Right ventricle myocardium superior (tissue), 1 donor: Measurements from ENCODE around the gene ASCC1. TPM values are rescaled to one million over a fixed set of nuclear protein-coding genes. Genes with fewer than 3 reads are reported as not detected.

Experiments
- ATAC-seq: fragments of 200-7000 bp; cut with Tn5 transposase; one replicate; pipeline ENCODE4 v1.9.1; 2020; ENCODE audit warnings: mild to moderate bottlenecking; ENCODE audit not compliant: poor library complexity
- DNase-seq: peaks from one replicate; pipeline ENCODE4 v3.0.0-alpha.2; 2020
- intact Hi-C: fragments of 100-400 bp; cut with DNase I; formaldehyde crosslinking; loops from one replicate; pipeline ENCODE4 v1.11.2; 2022
- total RNA-seq: library from RNA; stranded (reverse); fragmentation: NEBNext Ultra II Directional; extraction: Animal tissue kit (Norgen Biotek cat#: 25700); gene quantifications from one replicate; pipeline ENCODE4 v1.2.1, GENCODE V29; 2021
- donor health status: DM: no; HTN: yes; CAD: no; lungs with severe emphysema.

The ASCC1 gene
- total RNA-seq, 1 donor from 2014 or later: 32.0 TPM

DNA sequence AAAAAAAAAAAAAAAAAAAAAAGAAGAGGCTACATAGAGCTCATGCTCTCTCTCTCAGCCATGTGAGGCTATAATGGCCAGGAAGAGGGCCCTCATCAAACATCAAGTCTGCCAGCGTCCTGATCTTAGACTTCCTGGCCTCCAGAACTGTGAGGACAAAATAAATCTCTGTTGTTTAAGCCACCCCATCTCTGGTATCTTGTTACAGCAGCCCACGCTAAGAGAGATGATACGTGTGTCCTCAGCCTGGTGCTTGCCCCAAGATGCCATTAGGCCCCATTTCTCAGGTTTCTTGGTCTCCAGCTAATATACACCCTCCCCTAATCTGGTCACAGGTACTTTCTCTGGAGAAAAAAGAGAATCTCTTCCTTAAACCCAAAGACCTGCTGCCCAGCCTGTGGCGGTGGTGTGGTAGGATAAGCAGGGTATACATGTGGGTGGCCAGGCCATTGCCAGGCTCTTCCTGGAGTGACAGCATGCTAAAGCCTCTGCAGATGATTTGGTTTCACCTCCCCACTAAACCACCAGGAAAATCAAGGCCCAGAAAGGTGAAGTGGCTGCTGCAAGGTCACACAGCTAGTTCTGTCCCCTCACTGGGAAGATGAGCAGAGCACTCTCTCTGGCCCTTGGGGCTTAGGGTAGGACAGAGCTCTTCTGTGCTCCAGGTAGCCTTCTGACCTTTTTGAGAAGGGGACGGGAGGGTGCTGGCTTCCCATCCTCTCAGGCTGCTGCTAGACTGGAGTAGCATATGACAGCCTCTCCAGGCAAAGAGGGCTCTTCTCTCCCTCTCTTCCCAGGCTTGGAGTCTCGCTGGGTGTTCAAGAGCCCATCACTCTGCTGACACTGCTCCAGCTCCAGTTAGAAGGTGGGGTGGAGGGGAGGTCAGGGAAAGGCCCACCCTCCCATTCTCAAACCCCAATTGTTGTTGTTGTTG lies 133.0 kb downstream of the ASCC1 start:
- DNase-seq (no peak), ATAC-seq (no peak)
- intact Hi-C loops: no loop called here

DNA sequence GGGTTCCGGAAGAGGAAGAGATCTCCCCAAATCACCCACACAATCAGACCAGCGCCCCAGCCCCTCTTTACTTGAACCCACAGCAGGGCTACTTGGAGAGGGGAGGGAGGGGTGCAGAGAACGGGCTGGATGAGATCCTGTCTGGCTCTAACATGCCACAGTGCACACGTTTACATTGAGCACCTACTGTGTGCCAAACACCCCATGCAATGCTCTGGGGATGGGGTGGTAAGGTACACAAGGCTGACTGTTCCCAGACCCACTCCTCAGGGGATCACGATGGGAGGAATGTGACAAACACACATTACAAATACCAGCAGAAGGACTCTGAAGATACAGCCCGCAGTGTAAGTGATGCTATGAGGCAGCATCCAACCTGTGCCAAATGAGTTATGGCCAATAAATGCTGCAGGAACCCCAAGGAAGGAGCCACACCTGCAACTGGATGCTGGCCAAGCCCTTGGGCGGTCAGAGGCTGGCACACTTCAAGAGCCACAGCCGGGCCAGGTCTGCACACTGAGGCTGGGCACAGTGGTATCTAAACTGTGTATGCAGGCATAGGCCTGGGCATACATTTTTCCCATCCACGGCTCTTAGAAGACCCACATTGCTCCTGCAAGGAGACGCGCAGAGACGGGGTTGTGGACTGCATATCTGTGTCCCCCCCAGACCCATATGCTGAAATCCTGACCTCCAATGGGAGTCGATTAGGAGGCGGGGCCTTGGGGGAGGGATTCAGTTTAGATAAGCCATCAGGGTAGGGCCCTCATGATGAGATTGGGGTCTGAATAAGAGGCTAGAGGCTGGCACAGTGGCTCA lies 134.1 kb downstream of the ASCC1 start:
- no peak for ATAC-seq
- intact Hi-C loops: no loop called here

DNA sequence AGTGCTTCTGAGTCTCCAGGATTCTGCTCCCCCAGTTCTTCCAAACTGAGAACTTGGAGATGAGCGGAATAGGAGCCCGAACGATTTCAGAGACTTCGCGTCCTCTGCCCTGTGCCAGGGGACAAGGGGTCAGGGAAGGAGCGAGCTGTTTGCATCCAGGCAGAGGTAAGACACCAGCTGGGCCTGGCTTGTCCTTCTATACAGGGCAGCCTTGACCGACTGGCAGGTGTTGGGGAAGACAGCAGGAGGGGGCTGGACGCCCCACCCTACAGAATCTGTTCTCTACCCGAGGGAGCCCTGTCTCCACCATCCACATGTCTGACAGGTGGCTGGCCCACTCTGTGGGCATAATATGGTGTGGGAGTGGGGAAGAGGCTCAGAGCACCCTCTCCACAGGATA lies 134.9 kb downstream of the ASCC1 start:
- DNase-seq: no peak
- intact Hi-C loops: no loop called here
- ATAC-seq: no peak

More for the DNA sequence above, 134.1 kb downstream of the ASCC1 start:
- DNase-seq: no peak

DNA sequence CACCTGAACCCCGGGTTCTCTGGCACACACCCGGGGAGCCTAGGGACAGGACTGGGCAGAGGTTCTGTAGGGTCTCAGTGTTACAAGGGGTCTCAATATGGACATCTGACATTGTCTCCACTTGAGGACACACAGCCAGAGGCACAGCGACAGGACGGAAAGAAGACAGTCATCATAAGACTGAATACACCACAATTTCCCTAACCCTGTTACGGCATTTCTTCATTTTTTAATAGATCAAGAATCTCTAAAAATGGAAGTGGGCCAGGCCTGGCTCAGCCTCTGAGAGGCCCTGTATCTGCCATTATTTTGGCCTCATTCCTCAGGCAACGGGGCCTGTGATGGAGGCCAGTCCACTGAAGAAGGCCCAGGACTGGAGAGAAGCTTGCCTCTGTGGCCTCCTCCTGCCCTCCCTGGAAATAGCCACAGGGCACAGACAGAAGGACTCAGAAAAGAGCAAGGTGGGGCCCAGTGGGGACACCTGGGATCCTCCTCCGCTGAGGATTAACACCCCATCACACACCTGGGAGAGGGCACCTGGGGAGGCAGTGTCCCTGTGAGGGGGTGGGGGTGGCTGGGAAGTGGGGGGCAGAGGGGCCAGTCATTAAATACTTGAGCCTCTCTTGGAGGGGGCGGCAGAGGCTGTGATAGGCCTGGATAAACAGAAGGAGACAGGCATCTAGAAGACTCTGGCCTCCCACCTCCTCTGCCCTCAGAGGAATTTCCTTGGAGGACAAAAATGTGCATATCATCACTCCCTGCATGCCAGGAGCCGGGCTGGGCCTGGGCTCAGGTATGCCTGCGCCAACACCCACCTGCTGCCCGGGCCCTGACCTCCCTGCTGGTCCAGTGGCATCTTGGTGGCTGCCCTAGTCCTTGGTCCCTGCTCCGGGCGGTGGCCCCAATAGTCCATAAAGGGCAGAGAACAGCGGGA lies 135.8 kb downstream of the ASCC1 start:
- intact Hi-C loops: no loop called here
- ATAC-seq (no peak), DNase-seq (no peak)

DNA sequence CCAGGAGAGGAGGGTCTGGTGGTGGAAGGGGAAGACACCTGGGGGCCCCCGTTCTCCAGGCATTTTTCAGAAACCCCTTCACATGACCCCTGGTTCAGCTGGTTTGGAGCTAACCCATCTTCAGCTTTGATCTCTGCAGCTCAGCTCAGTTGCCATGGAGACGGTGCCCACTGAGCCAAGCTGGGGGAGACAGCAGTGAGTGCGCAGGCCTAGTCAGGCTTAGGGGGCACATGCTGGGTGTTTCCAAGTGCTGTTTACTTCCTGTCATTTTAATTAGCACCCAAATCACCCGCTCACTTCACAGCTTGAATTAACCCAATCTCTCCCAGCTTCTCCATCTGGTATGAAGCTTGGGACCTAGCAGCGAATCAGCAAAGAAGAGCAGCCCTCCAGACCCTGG lies 136.7 kb downstream of the ASCC1 start:
- ATAC-seq (no peak), DNase-seq (no peak)
- intact Hi-C loops: no loop called here

DNA sequence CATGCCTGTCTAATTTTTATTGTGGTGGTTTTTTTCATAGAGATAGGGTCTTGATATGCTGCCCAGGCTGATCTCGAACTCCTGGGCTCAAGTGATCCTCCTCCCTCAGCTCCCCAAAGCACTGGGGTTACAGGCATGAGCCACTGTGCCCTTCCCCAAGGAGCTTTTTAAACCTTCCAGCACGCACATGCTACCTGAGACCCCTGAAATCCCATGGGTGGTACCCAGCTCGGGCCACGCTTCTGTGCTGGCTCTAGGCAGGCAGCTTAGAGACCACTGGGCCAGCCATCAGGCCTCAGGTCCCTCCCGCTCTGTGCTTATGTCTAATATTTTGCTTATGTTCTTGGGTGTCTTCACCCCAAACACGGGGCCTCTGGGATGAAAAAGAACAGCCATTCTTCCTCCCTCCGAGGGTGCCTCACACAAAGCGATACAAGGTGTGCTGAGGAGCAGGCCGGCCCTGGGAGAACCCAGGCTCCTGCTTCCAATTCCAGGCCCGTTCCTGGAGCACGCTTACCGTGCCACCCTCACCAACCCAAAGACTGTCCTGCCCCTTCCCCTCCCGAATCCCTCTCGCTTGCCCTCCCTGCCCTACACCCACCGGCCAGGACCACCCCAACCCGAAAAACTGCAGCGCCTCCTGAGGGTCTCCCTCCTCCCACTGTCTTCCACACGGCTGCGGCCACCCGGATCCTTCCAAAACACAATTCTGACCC lies 138.6 kb downstream of the ASCC1 start:
- no peak for ATAC-seq
- no peak for DNase-seq
- intact Hi-C loops: no loop called here

DNA sequence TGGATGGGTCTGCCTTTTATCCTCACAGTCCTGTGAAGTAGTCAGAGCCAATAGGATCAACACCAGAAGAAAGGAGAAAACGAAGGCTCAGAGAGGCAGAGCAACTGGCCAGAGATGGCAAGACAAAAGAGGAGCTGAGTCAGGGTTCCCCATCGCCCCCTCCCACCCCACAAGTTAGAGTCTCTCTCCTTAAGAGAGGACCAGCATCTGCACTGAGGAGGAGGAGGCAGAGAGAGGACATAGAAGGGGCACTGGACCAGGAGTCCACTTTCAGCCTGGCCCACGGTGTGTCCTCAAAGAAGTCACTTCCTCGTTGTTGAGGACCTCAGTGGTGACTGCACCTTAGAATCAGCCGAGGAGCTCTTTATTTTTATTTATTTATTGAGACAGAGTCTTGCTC lies 139.3 kb downstream of the ASCC1 start:
- DNase-seq (no peak), ATAC-seq (no peak)
- intact Hi-C loops: no loop called here

DNA sequence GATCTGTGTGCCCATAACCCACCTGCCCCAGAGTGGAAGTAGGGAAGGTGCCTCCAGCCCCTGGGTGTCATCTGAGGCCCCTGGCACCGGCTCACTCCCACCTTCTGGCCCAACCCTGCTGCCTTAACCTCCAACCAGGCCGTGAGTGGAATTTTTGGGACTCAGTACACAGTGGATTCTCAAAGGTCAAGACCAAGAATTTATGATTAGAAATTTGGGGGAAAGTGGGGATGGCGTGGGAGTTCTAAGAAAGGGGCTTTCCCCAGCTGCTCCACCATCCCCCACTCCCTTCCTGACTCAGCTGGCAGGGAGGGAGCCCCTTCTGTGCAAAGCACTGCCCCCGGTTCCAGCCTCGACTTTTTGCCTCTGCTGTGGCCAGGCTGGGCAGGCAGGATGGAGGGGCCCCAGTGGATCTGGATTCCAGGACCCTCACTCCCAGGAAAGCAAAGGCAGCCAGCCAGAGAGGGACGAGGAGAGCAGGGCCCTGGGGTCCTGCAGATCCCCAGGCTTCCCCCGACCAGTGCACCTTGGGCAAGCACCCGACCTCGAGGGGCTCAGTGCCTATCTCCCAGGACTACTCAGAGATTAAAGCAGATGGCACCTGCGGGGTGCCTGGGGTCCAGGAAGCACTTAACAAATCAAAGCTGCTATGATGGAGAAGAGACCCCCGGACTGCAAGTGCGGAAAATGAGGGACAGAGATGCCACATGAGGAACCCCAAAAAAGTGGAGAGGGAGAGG lies 140.5 kb downstream of the ASCC1 start:
- DNase-seq: no peak
- ATAC-seq: no peak
- intact Hi-C loops: no loop called here

DNA sequence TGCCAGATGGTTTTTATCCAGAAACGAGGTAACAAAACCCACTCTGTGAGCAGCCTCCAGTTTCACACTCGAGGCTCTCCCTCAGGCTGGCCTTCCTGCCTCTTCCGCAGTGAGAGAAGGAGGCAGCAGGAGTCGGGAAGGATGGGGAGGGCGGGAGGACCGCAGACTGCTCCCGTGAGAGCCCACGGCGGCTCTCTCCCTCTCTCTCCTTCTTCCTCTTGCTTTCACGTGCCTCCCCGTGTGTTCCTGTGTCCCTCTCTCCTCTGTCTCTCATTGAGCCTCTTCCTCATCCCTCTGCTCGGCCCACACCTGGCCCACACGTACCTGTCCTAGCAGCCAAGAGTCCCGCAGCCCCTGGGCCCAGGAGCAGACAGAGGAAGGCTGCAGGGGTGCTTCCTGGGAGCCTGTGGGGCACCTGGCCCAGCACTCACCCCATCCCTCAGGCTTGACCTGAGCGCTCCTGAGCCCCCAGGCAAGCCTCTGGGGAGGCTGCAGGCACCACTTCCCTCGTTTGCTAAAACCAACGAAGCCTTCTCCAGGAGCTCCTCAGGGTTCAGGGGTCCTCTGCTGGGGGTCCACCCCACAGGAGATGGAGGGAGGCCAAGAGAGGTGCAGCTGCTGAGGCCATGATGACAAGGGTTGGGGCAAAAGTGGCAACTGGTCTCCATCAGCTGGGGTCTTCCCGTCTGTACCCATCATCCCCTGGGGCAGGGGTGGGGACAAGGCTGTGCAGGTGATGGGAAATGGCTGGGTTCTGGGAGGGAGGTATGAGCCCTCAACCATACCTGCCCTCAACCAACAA lies 141.3 kb downstream of the ASCC1 start:
- ATAC-seq (no peak), DNase-seq (no peak)
- intact Hi-C loops: no loop called here

DNA sequence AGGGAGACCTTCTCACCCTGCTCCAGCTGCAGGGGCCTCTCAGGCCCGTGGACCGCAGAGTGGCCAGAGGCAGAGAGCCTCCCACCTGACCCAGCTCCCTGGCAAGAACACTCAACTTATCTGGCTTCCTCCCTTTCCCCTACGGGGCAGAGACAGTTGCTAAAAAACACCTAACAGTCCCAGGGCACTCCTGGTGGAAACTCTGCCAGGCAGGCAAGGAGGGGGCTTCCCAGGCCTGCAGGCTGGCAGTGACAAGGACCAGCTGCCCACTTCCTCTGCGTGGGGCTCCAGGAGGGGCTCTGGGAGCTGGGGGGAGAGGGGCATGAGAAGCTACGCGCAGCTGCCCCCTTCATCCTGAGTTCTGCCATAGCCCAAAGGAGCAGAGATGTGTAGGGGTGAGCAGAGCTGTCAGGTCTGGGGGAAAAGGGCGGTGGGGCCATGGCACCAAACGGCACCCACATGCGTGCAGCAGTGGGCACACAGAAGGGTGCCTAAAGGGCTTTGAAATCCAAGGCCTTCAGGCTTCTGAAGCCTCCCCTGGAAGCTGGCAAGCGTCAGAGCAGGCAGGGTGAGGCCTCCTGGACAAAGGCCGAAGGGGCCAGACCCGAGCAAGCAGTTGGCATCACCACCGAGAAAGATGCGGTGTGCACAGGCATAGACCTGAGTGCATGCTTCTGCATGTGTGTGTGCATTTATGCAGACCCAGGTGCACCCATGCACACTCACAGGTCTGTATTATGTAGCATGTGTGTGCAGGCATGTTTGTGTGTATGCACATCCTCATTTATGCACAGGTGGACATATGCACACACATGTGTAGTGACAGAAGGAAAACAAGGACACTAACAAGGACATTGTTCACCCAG lies 142.1 kb downstream of the ASCC1 start:
- ATAC-seq: no peak
- DNase-seq: no peak
- intact Hi-C loops: no loop called here

DNA sequence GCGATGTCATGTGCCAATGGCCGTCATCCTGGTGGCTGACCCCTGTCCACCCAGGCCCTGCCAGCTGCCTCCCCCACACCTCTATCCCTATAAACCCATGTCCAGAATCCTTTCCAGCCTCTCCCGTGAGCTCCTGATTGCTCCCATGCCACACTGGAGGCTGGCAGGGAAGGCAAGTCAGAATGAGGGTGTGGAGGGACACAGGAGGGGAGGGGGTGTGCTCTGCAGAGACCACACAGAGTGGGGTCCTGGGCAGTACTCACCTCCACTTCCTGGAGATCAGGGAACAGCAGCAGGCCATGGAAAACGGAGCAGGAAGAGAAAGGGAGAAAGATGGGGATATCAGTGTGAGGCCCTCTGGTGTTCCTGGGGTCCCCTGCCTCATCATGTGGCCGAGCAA lies 143.4 kb downstream of the ASCC1 start:
- no peak for DNase-seq
- intact Hi-C loops: no loop called here
- no peak for ATAC-seq

DNA sequence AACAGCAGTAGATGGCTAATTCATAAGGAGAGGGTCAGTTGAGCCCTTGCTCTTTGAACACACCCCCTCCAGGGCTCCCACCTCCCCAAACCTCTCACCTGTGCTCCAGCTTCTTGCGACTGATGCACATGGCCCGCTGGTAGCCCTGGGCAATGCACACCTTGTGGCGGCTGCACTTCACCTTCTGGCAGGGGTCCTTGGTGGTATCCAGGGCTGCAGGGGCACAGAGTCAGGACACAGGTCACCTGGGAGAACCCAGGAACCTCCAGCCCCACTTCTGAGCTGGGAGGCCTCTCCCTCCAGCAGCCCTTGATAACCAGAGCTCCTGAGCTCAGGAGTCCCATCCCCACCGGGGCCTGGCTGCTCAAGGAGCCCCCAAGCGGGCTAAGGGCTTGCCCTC lies 144.0 kb downstream of the ASCC1 start:
- intact Hi-C loops: no loop called here

DNA sequence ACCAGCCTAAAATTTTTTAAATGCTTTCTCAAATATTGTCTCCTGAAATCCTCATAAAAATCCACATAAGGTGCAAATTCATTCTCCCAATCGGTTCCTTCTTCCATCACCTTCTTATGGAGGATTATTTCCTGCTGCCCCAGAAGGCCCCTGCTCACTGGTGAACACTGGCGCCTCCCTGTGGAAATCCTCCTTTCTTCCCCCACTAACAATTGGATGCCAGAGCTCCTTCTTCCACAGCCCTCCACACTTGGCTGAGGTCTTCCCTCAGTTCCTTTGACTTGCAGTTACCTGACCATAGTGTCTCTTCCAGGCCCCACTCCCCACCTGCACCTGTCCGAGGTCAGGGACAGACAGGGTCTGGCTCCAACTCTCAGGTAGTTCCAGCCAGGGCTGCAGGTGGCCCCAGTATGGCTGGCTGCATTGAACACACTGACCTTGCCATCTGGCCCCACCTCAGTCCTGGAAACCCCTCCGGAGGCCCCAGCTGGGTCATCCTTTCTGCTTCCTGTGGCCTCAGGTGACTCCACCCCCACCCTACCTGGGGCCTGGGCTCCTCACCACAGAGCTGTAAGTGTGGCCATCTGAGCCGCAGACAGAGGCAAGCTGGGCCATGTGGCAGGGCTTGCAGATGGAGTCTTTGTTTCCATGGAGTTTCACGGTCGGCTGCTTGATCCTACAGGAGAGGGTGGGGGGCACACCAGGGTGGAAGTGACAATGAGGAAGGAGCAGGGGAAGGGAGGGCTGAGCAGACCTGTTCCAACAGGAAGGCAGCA lies 146.1 kb downstream of the ASCC1 start:
- DNase-seq: peak; percentile 35
- intact Hi-C loops: no loop called here
- ATAC-seq: no peak

More for the DNA sequence above, 144.0 kb downstream of the ASCC1 start:
- ATAC-seq (no peak), DNase-seq (peak; percentile 18)

DNA sequence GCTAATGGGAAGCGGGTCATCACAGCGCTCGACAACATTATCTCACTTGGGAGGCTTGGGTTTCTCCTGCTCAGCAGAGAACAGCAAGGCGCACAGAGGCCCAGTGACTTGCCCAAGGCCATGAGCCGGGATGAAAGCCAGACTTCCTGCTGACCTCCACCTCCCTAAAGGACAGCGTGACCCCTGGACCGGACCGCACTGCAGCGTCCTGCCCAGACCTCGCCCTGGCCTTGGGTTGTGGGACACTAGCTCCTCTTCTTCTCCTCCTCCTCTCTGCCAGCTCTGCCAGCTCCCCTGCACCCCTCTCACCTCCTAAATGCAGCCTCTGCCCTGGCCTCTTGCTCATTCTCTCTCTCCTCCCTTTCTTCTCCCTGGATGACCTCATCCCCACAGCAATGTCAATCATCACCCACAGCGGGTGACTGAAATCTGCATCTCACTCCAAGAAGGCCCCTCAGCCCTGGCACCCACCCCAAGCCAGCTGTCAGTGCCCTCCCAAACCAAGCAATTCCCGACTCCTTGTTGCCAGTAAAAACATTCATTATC lies 147.1 kb downstream of the ASCC1 start:
- ATAC-seq: peak; percentile 19
- intact Hi-C loops: no loop called here

More for the DNA sequence above, 147.1 kb downstream of the ASCC1 start:
- no peak for DNase-seq
